Common myeloid progenitor, CD34-positive (primary cell): ENCODE data around the gene VRK3.
A peak's percentile ranks its signal among the peaks of the same experiment; 100 is the strongest.
"Not testable (repeated sequence)": the region's sequence is repeated elsewhere in the genome, so short reads cannot be mapped to it uniquely, and the experiment has no call there.

Experiments used
- CTCF ChIA-PET: fragments of 350-600 bp; sonication (Branson Sonifier 250); formaldehyde crosslinking; loops from one replicate; lab custom pipeline; 2021; ENCODE audit warnings: antibody characterized with exemption; lab: Charles Lee
- POLR2A ChIA-PET: fragments of 350-600 bp; sonication (Branson Sonifier 250); formaldehyde crosslinking; loops from one replicate; lab custom pipeline; 2021; ENCODE audit warnings: antibody characterized with exemption; lab: Charles Lee
- DNase-seq, 3 donors: peaks; one replicate each; pipeline versions ENCODE4 v3.0.0 to v3.0.0-alpha.2; 2013
- H3K27ac ChIP-seq, 2 experiments: 1 replicate in 1 of 2; 2 replicates in 1 of 2; pipeline ENCODE4 v1.7.0; 2013; ENCODE audit warnings: inconsistent platforms in 2 of 2, low read length in 2 of 2, mild to moderate bottlenecking in 2 of 2, low read depth in 1 of 2, moderate library complexity in 1 of 2; ENCODE audit not compliant: severe bottlenecking in 2 of 2, insufficient read depth in 1 of 2, poor library complexity in 1 of 2
- H3K27me3 ChIP-seq, 5 experiments: replicated peaks in 2 of 5; 1 replicate in 3 of 5; 2 replicates in 2 of 5; pipeline versions ENCODE4 v1.6.1 to v1.7.0; 2013; ENCODE audit warnings: low read length in 4 of 5, mild to moderate bottlenecking in 2 of 5, moderate library complexity in 2 of 5, inconsistent platforms in 1 of 5; ENCODE audit not compliant: insufficient read depth in 5 of 5, control insufficient read depth in 4 of 5
- H3K36me3 ChIP-seq, 4 experiments: 1 replicate in 2 of 4; 2 replicates in 2 of 4; pipeline versions ENCODE4 v1.6.1 to v1.7.0; 2013; ENCODE audit warnings: low read length in 3 of 4, control low read depth in 1 of 4, mild to moderate bottlenecking in 1 of 4; ENCODE audit not compliant: control insufficient read depth in 4 of 4, insufficient read depth in 4 of 4
- H3K4me1 ChIP-seq, 4 experiments: 1 replicate in 3 of 4; 2 replicates in 1 of 4; pipeline versions ENCODE4 v1.6.1 to v1.7.1; 2013; ENCODE audit warnings: low read length in 3 of 4, mild to moderate bottlenecking in 3 of 4, control low read depth in 1 of 4, inconsistent platforms in 1 of 4, moderate library complexity in 1 of 4; ENCODE audit not compliant: control insufficient read depth in 4 of 4, insufficient read depth in 4 of 4; ENCODE audit errors: control extremely low read depth in 1 of 4
- H3K4me3 ChIP-seq, 7 experiments: 1 replicate in 4 of 7; 2 replicates in 3 of 7; pipeline versions ENCODE4 v1.5.1 to v1.7.0; 2013; ENCODE audit warnings: mild to moderate bottlenecking in 7 of 7, low read length in 6 of 7, moderate library complexity in 6 of 7, inconsistent platforms in 2 of 7, low read depth in 2 of 7, control low read depth in 1 of 7; ENCODE audit not compliant: insufficient read depth in 4 of 7, control insufficient read depth in 1 of 7; ENCODE audit errors: extremely low read depth in 1 of 7
- H3K9me3 ChIP-seq, 5 experiments: 1 replicate in 4 of 5; 2 replicates in 1 of 5; pipeline versions ENCODE4 v1.6.1 to v1.7.1; 2013; ENCODE audit warnings: low read length in 4 of 5, mild to moderate bottlenecking in 2 of 5, inconsistent platforms in 1 of 5, low read depth in 1 of 5, moderate library complexity in 1 of 5; ENCODE audit not compliant: control insufficient read depth in 4 of 5, insufficient read depth in 2 of 5; ENCODE audit errors: control extremely low read depth in 1 of 5
- WGBS: methylation state at CpG from one replicate; pipeline ENCODE4 v1.1.5; 2013; ENCODE audit not compliant: insufficient coverage; 5-methylcytosine and 5-hydroxymethylcytosine counted together

The VRK3 gene

DNA sequence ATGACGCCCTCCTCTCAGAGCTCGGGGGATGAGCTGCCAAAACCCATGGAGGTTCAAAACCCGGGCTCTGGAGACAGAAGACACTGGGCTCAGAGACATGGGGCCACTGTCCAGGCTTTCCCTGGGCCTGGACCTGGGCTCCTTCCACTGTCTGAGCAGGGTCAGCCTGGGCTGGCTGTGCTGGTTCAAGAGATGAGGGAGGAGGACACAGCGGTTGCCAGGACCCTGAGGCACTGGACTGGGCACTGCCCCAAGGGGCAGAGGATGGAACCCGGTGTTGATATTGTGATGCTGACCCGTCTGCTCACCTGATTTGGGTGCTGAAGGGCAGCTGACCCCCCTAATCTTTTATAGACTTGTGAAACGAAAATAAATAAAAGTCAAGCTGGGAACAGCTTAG, 50.1 kb downstream of the VRK3 start:
- ChIA-PET POLR2A (interaction anchor here (0.6 kb wide), 1 partner anchor 168 kb away, joined by 8 read pairs; no protein-coding TSS in a partner anchor), CTCF (interaction anchor here (1.1 kb wide), 1 partner anchor 12 kb away, joined by 6 read pairs; no protein-coding TSS in a partner anchor)
- Histone ChIP-seq H3K36me3 (peaks cover 5 to 37% (median 22%) of the 10 kb centered on the region in 4 experiments), H3K27me3 (peaks cover 0 to 4% (median 0%) of the 10 kb centered on the region in 5 experiments), H3K4me3 (no peak overlapping the region), H3K4me1 (no peaks in the 10 kb centered on the region), H3K27ac (no peak overlapping the region), H3K9me3 (no peaks in the 10 kb centered on the region)
- WGBS, result 97% methylated on average over 7 of the region's 7 CpGs
- no peak for DNase-seq

DNA sequence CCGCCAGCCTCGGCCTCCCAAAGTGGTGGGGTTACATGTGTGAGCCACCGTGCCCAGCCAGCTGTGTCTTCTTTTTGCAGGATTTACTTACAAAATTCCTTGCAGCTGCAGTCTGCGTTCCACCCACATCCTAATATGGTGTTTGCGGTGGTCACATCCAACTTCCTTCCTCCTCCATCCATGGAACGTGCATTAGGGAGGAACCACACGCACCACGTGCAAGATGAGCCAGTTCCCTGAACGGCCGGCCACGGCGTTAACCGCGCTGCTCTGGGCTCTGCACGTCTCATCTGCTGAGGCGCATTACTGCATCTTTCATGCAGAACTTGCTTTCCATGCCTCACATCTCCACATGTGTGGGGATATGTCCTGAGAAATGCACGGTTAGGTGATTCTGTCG, 51.2 kb downstream of the VRK3 start:
- ChIA-PET CTCF (interaction anchor here (0.7 kb wide), 1 partner anchor 260 kb away, joined by 3 read pairs; no protein-coding TSS in a partner anchor), POLR2A (no interaction called here)
- Histone ChIP-seq H3K27me3 (peaks cover 0 to 7% (median 0%) of the 10 kb centered on the region in 5 experiments), H3K4me3 (no peak overlapping the region), H3K4me1 (peaks cover 0 to 3% (median under 1%) of the 10 kb centered on the region in 4 experiments), H3K27ac (no peak overlapping the region), H3K36me3 (peaks cover 5 to 36% (median 20%) of the 10 kb centered on the region in 4 experiments), H3K9me3 (no peaks in the 10 kb centered on the region)
- whole genome bisulfite sequencing, result 79% methylated on average over 18 of the region's 18 CpGs
- no peak for DNase-seq

- CTCF ChIA-PET, result no interaction called here
- POLR2A ChIA-PET, result no interaction called here
Observed at GRCh38 chr19:49972841-49973240, 52.3 kb downstream of the VRK3 start.

DNA sequence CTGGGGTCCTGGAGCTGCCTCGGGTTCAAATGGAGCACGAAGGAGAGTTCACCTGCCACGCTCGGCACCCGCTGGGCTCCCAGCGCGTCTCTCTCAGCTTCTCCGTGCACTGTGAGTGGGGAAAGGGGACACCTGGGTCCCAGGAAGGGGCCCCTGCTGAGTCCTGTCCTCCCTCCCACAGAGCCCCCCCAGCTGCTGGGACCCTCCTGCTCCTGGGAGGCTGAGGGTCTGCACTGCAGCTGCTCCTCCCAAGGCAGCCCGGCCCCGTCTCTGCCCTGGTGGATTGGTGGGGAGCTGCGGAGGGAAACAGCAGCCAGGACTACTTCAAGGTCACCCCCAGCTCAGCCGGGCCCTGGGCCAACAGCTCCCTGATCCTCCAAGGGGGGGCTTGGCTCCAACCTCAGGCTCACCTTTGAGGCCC, 53.2 kb downstream of the VRK3 start:
- H3K4me3 ChIP-seq, result no peak overlapping the region
- WGBS, result 85% methylated on average over 10 of the region's 12 CpGs
- H3K27ac ChIP-seq, result no peak overlapping the region
- H3K27me3 ChIP-seq, result peaks cover 0 to 10% (median 0%) of the 10 kb centered on the region in 5 experiments
- ChIA-PET POLR2A (no interaction called here), CTCF (no interaction called here)
- H3K36me3 ChIP-seq, result peaks cover 2 to 17% (median 9%) of the 10 kb centered on the region in 4 experiments
- H3K9me3 ChIP-seq, result no peaks in the 10 kb centered on the region
- DNase-seq, result no peak
- peaks cover 0 to 6% (median 2%) of the 10 kb centered on the region in 4 experiments for H3K4me1 ChIP-seq

More at GRCh38 chr19:49972841-49973240, 52.3 kb downstream of the VRK3 start:
- no peaks in the 10 kb centered on the region for H3K9me3 ChIP-seq
- peaks cover 2 to 25% (median 12%) of the 10 kb centered on the region in 4 experiments for H3K36me3 ChIP-seq
- H3K4me1 ChIP-seq, result peaks cover 0 to 6% (median 2%) of the 10 kb centered on the region in 4 experiments
- peaks cover 0 to 10% (median 0%) of the 10 kb centered on the region in 5 experiments for H3K27me3 ChIP-seq
- WGBS, result 98% methylated on average over 5 of the region's 6 CpGs
- H3K4me3 ChIP-seq, result no peak overlapping the region
- no peak for DNase-seq
- no peak overlapping the region for H3K27ac ChIP-seq

GRCh38 chr19:49969355-49969754, 55.8 kb downstream of the VRK3 start:
- Histone ChIP-seq H3K27me3 (peaks cover 0 to 10% (median 0%) of the 10 kb centered on the region in 5 experiments), H3K4me1 (peaks cover 0 to 11% (median 4%) of the 10 kb centered on the region in 4 experiments)
- CTCF ChIA-PET, result interaction anchor here (1.9 kb wide), 1 partner anchor 16 kb away, joined by 4 read pairs; no protein-coding TSS in a partner anchor
- peak in 2 of 3 donors; percentile 18 to 22 for DNase-seq
- H3K36me3 ChIP-seq, POLR2A ChIA-PET, H3K9me3 ChIP-seq, H3K4me3 ChIP-seq, H3K27ac ChIP-seq: not testable (repeated sequence)
- no CpG with 5 or more reads among the region's 9 CpGs for WGBS

DNA sequence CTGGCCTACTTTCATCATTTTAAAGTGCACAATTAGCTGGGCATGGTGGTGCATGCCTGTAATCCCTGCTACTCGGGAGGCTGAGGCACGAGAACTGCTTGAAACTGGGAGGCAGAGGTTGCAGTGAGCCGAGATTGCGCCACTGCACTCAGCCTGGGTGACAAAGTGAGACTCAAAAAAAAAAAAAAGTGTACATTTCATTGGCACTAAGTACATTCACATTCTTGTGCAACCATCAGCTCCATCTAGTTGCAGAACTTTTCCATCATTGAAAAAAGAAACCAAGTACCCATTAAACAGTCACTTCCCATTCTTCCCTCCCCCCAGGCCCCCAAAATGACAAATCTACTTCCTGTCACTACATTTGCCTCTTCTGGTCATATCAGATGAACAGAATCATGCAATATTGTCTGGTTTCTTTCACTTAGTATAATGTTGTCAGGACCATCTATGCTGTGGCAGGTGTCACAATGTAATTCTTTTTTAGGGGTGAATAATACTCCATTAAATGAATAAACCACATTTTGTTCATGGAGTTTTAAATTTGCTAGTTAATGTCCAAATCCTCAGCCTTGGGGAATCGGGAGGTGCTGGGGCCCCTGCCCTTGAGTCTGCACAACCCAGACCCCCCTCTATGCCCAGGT, 56.8 kb downstream of the VRK3 start:
- Histone ChIP-seq H3K27ac (no peak overlapping the region), H3K4me3 (no peak overlapping the region), H3K27me3 (peaks cover 0 to 10% (median 0%) of the 10 kb centered on the region in 5 experiments), H3K36me3 (no peaks in the 10 kb centered on the region), H3K9me3 (peaks cover 0 to 3% (median 0%) of the 10 kb centered on the region in 5 experiments), H3K4me1 (peaks cover 0 to 11% (median 4%) of the 10 kb centered on the region in 4 experiments)
- DNase-seq, result peak in 2 of 3 donors; percentile 21 to 25
- ChIA-PET CTCF (interaction anchor here (0.6 to 1.9 kb wide), 2 partner anchors 17 to 260 kb away, joined by 3 to 4 read pairs; no protein-coding TSS in a partner anchor), POLR2A (no interaction called here)
- 93% methylated on average over 3 of the region's 5 CpGs for WGBS

DNA sequence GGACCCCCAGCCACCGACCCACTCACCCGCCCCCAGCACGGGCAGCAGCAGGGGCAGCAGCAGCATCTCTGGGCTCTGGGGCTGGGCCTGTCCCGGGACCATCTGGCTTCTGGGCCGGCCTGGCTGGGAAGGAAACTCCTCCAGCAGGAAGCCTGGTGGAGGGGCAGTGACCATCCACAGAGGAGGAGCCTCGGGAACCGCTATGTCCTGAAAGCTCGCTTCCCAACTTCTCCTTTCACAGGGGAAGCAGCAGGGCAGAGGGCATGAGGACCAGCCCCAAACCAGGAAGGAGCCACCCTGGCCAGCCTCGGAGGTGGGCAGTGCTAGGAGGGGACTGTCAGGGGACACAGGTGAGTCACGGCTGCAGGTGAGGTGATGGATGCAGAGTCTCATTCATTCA, 64.2 kb downstream of the VRK3 start, which contains the start of gene SIGLEC11:
TSS of gene SIGLEC11 (minus strand) at position 193 of the 400 bp plus-strand sequence. CDS start at position 102, 91 bp downstream.
- H3K27me3 ChIP-seq, H3K4me1 ChIP-seq, H3K36me3 ChIP-seq, H3K9me3 ChIP-seq, H3K4me3 ChIP-seq, DNase-seq, H3K27ac ChIP-seq, POLR2A ChIA-PET, CTCF ChIA-PET: not testable (repeated sequence)
- WGBS, result 48% methylated on average over 5 of the region's 10 CpGs
